ENCODE measurements around the gene MKRN1.

GRCh38 chr7:140506788-140507464, 27.6 kb upstream of the MKRN1 start:
- TF ChIP-seq EZH2 (IDR thresholded peaks at IDR 0.05; ENCODE audit: insufficient read depth, poor library complexity, severe bottlenecking) (no peak), EZH2phosphoT487 (IDR thresholded peaks at IDR 0.05; ENCODE audit: insufficient read depth, low read depth) (no peak)

All from GM23248 (cell line).